Left renal cortex interstitium (tissue), 4 donors: ENCODE results near the gene NFS1. TPM values are rescaled to one million over a fixed set of nuclear protein-coding genes. Genes with fewer than 3 reads are reported as not detected.
"Not testable (repeated sequence)": the region's sequence is repeated elsewhere in the genome, so short reads cannot be mapped to it uniquely, and the experiment has no call there.

Experiments used
- DNase-seq, 4 donors: peaks; one replicate each; pipeline ENCODE4 v3.0.0-alpha.2; 2013; ENCODE audit warnings: low read depth in 4 of 4, low spot score in 2 of 4, missing footprints in 1 of 4
- polyA plus RNA-seq, 4 donors: library from polyadenylated mRNA; unstranded; fragments of 120-200 nt; gene quantifications; one replicate each; pipeline ENCODE4 v1.2.1, GENCODE V29; 2013; ENCODE audit not compliant: insufficient read length in 4 of 4

The NFS1 gene
- polyA plus RNA-seq, result 10 to 100 TPM; 28.4 to 36.2 (median 30.5) TPM

DNA sequence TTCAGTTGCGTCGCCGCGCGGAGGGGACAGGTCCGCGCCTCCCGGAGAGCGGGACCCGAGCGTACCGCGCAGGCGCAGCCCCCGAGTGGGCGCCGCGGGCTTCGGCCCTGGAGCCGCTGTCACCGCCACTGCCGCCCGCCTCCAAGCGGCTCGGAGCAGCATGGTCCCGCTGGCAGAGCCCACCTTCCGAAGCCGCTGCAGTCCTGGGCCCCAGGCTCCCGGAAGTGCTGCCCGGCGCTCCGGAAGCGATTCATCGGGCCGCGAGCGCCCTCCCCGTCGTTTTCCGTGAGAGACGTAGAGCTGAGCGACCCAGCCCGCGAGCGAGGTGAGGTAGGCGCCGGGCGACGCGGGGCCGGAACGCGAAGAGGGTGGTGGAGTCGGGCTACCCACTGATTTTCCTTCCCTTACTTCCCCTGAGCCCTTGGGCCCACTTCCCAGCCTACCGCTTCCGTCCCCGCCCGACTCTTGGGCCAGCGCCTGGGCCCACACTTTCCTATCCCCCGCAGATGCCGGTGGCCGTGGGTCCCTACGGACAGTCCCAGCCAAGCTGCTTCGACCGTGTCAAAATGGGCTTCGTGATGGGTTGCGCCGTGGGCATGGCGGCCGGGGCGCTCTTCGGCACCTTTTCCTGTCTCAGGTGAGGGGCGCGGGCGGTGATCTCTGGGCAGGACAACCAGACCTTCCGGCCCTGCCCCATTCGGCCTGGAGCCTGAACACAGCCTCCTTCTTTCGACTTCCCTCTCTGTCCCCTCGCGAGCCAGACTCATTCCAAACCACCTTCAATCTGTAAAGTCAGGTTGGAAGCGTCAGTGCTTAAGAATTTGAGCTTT is at the start of gene NFS1, which contains the start of gene ROMO1:
TSS of gene NFS1 (minus strand) at position 226 of the 830 bp plus-strand sequence. CDS start at position 162, 64 bp downstream.
TSS of gene ROMO1 (plus strand) at position 279 of the 830 bp plus-strand sequence. CDS start at position 507, 228 bp downstream.
- peak; percentile 48 to 84 (median 76) for DNase-seq

DNA sequence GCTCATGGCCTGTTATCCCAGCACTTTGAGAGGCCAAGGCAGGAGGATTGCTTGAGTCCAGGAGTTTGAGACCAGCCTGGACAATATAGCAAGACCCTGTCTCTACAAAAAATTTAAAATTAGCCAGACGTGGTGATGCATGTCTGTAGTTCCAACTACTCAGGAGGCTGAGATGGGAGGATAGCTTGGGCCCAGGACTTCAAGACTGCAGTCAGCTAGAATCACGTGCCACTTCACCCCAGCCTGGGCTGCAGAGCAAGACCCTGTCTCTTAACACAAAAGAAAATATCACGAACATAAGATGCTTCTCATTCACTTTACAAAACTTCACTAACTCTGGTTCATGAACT is 45.3 kb upstream of the NFS1 start:
- DNase-seq, result not testable (repeated sequence)

DNA sequence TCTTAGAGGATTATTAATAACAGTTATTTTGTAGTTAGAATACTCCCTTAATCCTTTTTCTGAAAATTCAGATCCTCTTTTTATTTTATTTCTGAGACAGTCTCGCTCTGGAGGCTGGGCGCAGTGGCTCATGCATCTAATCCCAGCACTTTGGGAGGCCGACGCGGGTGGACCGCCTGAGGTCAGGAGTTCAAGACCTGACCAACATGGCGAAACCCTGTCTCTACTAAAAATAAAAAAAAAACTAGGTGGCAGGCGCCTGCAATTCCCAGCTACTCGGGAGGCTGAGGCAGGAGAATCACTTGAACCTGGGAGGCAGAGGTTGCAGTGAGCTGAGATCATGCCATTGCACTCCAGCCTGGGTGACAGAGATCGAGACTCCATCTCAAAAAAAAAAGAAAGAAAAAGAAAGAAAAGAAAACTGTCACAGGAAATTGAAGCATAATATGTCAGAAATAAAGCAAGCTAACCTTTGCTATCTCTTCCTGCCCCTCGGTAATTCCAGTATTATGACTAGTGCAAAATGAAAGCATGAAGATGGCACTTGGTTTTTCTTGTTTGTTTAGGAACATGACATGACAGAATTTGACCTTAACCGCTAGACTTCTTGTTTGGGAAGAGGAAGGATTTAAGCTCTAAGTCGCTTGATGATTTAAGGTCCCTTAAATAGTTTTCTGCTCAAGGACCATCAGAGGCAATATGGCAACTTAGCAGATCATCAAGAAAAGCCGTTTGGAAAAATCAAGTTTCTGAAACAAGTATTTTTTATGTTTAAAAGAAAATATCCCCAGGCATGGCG is 44.7 kb upstream of the NFS1 start:
- DNase-seq, result no peak

DNA sequence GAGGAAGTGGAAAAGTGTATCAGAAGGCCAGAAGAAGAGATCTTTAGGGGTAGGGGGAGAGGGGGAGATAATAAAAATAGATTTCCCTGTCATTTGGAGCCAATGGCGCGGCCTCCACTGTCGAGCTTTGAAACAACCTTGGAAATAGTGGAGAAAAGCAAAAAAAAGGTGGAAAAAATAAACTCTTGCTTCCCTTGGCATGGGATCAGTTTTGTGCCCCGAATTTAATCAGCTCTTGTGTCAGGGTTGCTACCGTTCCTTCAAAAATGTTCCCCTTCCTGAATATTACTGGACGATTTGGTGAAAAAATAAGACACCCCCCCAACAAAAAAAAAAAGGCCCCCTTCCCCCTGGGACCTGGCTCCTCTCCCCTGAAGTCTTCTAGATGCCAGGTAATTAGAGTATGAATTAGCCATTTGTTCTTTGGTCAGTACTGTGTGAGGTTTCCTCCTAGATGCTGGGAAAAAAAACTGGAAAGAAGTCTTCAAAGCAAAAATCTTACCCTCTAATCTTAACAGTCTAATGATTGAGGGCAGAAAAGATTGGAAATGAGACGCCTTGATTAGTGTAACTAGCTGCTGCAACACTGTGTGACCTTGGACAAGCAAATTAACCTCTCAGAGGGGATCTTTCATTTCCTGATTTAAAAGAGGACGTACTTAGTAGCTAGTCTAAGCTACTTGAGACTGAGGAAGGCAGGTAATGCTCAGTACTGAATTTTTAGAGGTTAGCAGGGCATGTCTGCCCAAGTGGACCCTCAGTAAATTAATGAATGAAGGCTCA is 43.8 kb upstream of the NFS1 start:
- peak in 2 of 4 donors; percentile 15 to 41 for DNase-seq

DNA sequence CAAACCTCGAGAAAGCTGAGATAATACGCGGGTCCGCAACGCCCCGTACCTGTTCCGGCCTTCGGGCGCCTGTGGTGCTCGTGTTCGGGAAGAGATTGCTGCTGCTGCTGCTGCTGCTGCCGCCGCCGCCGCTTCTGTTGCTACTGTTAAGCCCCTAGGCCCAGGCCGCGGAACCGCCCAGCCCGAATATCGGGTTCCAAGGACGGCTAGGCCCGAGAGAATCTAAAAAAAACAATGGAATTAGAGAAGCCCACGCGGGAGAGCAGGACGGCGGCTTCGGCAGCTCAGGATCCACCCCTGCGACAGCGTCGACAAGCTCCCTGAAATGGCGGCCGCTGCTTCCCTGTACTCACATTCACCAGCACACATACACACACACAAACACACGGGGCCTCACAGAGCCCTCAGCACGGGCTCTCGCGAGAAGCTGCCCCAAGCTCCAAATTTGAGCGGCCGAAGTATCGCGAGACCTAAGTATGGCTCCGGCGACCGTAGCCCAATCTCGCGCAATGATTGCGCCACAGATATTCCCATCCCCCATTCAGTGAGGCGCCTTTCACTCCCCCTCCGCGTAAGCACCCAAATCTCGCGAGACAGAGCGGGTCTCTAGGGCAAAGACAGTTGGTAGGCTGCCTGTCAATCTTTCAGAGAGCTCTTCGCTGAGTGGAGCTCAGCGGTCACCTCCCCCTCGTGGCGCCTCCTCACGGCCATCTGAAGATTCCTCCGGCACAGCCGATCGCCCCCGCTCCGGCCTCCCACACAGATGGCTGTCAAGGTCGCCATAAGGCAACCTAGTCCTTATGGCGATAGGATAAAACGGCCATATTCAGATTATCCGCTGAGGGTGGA is 43.0 kb upstream of the NFS1 start, which contains the start of gene RBM39:
TSS of gene RBM39 (minus strand) at position 369 of the 849 bp plus-strand sequence. CDS start 1,386 bp downstream, outside the sequence.
- peak; percentile 100 for DNase-seq

DNA sequence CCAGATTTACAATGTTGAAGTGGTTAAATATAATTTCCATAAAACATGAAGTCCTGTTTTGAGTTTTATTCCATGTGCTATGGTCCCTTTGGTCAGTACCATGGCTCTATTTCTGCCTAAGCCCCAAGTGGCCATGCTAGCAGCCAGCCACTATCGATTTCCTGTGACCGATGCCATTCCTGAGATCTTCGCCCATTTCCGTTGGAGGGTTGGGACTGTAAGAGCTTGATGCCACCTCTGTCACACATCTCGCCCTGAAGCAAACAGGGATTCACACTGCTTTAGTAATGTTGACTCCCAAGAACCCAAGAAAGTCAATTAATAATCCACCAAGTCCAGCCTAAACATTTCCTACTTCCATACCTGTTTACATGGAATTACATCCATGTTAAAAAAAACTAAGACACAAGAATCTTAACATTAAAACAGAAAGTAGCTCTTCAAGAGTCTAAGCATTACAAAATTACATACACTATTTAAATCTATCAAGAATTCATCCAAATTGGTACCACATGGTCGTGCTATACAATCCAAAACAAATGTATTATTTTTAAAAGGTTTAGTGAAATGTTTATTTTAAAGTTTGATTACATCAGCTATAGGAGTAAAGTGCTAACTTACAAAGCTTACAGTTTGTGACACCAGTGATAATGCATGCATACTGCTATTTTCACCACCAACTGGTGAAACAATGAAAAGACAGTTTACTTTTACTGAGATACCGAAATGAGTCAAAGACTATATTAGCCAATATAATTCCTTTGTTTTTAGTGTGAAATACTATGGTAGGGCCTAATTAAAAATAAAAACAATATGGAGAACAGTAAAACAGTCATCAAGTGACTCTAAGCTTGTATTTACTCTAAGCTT is 40.4 kb upstream of the NFS1 start:
- no peak for DNase-seq

DNA sequence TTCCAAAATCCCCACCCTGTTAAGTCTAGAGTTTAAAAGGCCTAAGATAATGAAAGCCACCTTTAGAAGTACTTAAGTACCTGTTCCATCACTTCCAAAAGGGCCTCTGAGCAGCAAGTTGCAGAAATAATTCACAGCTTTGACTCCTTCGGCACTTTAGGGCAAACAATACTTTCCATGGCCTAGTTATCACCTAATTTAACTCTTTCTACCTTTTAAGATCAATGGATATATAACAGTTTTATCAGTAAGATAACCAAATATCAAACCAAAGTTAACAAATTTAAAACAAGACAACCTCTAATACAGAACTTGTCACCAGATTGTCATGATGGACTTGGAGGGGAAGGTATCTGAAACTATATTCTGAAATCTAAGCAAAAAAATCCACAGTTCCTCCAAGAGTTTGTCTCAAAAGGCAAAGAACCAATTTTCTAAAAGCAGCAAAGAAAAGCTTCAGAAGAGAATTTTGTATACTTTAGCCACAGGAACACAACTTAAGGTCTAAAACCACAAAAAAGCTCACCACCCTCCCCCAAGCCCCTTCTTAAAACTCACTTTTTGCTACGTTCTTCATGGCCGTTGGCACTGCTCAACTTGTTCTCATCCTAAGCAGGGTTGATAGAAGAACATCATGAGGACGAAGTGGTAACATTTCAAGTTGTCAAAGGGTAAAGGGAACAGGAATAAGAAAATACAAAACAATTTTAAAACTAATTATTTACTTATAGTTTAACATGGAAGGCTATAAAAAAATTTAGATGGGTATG is 39.4 kb upstream of the NFS1 start:
- DNase-seq, result no peak

DNA sequence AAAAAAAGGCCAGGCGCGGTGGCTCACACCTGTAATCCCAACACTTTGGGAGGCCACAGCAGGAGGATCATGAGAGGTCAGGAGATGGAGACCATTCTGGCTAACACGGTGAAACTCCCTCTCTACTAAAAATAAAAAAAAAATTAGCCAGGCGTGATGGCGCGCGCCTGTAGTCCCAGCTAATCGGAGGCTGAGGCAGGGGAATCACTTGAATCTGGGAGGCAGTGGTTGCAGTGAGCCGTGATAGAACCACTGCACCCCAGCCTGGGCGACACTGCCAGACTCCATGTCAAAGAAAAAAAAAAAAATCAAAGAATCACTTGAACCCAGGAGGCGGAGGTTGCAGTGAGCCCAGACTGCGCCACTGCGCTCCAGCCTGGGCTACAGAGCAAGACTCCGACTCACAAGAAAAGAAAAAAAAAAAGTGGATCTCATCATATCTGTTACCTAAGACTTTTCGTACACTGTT is 38.7 kb upstream of the NFS1 start:
- DNase-seq, result no peak

DNA sequence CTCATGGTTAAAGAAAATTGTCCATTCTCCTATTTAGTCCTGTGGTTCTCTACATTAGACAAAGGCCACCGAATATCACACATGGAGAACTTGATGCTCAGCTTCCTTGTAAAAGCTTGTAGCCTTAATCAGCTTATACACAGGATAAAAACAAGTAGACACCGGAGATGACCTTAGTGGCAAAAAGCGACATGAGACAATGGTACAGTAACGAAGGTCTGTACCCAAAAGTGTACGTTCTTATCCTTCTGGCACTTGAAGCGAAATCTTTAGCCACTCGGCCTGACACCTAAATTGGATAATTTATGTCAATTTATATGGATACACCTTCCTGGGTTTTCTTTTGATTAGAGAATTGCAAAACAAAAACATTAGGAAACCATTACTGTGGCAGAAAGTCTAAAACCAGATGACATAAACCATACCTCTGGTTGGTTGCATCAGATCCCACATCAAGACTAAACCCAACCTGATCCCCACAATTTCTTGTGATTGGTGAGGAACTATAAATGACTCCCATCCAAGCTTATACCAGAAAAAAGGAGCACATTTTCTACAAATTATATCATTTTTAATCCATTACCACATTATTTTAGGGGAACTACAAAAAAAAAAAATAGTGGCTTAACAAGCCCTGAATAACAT is 36.8 kb upstream of the NFS1 start:
- no peak for DNase-seq

DNA sequence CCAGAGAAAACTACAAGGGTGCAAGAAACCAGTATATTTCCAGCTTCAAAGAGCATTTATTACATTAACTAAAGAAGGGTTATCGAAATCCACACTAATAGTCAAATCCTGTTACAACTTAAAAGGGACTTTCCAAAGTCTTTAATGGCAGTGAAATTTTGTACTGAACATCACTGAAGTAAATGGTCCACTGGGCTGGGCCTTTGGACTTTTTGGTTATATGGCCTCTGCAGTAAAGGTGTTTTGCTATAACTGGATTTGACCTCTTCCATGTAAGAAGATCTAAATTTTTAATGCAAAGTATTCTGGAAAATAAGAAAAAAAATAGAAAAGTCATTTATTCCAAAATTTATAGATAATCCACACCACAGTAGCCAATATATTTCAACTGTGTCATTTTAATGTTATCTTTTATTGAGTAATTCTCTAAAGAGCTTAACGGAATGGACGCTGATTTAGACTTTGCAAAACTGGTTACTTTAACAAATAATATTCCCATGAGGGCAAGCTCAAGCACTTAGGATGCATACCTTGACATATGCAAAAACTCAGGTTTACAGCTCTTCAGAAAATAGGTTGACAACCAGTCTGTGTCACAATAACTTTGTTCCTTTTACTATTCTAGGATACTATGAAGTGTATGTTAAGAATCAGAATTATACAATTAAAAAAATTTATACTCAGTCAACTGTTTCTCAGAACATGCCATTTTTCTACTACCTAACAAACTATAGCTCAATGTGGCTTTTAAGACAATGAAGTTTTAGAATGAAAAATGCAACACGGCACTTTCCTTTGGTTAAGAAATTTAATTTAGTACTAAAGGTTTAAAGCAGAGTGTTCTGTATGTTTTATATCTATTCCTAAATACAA is 35.9 kb upstream of the NFS1 start:
- DNase-seq, result no peak

DNA sequence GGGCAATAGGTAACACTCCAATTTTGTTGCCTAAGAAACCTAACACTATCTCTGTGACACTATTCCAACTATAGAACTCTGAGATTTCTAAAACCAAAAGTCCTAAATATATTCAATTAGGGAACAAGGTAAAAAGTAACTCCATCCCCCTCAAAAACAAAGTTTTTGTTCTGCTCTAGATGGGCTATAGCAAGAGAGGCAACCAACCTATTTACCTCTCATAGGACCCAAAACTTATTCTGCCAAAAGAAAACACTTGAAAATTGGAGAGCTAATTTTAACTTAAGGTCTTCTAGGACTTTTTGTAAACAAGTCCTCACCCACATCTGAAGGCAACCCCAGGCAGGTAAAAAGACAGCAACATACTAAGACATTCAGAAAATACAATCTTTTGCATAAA is 35.2 kb upstream of the NFS1 start:
- DNase-seq, result no peak

DNA sequence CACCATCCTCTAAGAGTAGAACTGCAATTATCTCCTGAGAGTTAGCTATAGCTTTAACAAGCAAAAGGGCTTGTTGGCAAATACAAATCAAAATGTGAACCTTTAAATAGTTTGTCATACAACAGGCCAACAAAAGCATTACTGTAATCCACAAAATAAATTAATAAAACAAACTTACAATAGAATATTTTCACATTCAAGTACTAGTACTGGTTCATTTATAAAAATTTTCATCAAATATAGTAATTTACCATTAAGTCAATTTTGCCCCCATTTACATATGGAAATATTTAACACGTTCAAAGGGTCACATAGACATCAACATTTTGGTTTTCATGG is 33.5 kb upstream of the NFS1 start:
- DNase-seq, result no peak

DNA sequence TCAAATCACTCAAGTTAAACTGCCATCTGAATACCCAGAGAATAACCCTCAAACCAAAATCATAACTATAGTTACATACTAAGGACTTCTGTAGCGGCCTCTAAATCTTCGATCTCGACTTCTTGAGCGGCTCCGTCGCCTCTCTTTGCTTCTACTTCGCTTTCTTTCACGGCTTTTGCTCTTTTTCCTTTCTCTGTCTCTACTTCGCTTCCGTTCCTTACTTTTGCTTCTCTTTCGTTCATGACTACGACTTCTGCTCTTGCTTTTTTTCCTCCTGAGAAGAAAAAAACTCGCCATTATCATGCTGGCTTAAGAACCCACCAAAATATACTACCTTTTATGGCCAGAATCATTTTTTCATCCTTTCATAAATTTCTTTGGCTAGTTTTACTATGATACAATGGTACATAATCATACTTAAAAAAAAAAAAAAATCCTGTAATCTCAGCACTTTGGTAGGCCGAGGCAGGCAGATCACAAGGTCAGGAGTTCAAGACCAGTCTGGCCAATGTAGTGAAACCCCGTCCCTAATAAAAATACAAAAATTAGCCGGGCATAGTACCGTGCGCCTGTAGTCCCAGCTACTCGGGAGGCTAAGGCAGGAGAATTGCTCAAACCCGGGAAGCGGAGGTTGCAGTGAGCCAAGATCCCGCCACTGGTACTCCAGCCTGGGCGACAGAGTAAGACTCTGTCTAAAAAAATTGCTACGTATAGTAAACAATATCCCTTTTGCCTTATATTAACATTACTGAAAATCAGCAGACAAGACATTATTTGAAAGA is 32.9 kb upstream of the NFS1 start:
- DNase-seq, result no peak

DNA sequence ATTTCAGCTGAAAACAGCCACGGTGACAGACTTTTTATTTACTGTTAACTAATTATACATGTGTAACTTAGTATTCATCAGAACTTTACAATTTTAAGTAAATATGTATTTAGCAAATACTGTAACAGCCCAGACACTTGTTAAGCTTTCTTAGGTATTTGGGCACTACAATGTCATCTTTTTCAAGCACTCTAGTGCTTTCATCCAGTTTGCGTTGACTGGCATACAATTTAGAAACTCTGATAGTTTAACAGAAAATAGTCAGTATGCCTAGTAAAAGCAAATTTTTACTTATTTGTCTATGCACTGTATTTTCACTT is 32.3 kb upstream of the NFS1 start:
- DNase-seq, result no peak

DNA sequence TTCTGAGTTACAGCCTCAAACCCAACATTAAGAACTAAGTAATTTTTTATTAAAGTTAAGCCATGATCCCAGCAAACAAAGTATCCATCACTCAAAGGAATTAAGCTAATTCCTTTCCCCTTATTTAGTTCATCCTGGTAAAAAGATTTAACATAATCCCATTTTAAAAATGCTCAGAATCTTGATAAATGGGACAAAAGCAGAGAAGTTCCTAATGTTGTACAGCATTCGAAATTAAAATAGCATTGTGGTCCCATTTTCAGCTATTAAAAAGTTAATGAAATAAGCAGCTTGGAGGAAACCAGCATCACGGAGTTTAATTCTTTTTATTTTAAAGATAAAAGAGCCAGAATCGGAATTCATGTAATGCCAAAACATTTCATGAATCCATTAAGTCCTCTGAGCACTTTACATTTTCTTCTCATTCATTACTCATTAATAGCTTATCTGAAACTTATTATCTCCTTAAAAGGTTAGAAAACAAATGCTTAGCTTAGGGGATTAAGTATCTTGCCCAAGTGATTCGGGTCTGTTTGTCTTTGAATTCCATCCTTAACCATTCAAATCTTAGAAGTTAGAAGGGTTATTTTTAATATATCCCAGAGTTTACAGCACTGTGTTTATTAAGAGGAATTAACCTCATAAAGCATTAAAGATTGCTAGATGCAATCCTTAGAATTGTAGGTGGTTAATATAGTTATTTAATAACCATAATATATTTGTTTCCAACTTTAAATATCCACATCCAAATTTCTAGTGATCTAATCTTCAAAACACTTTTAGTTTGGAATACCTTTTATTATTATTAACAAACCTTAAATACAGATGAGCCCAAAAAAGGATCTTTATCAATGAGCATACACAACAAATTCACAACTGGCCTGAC is 31.7 kb upstream of the NFS1 start:
- no peak for DNase-seq
